Measurements from ENCODE around the gene BAZ2B. TPM values are rescaled to one million over a fixed set of nuclear protein-coding genes. Genes with fewer than 3 reads are reported as not detected.
"Not testable (repeated sequence)": the region's sequence is repeated elsewhere in the genome, so short reads cannot be mapped to it uniquely, and the experiment has no call there.

Gene BAZ2B
- polyA plus RNA-seq, 3 donors, result 69.4 to 90.0 (median 81.8) TPM

DNA sequence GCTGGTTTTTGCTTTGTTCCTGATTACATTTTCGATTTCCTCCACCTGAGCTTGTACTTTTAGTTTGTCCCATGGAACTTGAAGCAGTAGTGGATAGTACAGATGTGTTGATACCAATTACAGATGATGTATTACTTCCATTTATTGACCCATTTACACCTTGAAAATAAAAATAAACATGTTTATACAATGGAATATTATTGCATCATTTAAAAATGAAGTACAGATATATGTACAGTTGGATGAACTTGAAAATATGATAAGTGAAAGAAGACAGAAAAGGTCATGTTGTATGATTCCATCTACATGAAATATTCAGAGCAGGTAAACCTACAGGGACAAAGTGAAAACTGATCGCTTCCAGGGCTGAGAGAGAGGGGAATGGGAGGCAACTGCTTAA lies 169.5 kb downstream of the BAZ2B start:
- no peak for DNase-seq (ENCODE audit: extremely low read depth in 1 of 11, low read depth in 9 of 11, low spot score in 4 of 11)

DNA sequence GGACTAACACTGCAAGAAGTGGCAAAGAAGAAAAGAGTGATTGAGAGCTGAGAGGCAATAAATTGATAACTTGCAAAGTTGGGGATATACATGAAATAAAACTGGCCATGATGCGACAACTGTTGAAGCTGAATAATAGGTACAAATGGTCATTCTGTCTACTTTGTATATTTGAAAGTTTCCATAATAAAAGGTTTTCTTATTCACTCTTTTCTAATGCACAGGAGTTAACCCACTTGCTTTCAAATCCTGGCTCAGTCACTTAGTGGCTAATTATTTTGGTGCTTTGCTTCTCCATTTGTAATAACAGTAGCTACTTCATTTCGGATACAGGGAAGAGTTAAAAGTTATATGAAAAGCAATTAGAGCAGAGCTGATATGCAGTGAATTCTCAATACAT lies 170.1 kb downstream of the BAZ2B start:
- DNase-seq (ENCODE audit: extremely low read depth in 1 of 11, low read depth in 9 of 11, low spot score in 4 of 11), result no peak

DNA sequence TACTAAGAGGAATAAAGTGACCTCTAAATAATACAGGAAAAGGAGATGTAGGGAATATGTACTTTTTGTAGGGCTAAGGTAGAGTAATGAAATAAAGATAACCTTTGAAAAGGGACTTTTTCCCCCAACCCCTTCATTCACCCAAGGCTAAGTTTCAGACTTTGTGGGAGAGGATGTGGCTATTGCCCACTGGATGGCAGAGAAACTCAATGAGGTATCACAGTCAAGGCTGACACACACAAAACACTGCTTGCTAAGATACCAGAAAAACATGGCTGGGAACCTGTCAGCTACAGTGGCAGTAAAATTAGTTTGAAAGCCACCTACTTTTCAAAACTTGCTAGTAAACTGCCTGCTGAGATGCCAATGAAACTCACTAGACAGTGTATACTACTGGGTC lies 171.0 kb downstream of the BAZ2B start:
- no peak for DNase-seq (ENCODE audit: extremely low read depth in 1 of 11, low read depth in 9 of 11, low spot score in 4 of 11)

DNA sequence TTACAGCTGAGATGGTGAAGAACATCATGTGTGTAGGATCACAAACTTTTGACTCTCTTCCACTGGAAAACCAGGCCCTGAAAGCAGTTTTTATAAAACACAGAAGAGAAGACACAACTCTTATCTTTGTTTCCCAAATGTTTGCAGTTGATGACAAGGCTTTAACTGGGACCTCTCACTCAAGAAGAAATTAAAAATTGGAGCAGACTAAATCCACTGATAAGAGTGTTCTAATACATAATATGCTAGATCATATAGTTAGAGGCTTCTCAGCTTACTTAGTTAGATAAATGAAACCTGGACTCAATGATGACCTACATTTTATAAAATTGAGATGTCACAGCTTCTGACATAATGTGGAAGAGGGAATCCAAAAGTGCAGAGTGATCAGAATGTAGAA lies 171.6 kb downstream of the BAZ2B start:
- no peak for DNase-seq (ENCODE audit: extremely low read depth in 1 of 11, low read depth in 9 of 11, low spot score in 4 of 11)

DNA sequence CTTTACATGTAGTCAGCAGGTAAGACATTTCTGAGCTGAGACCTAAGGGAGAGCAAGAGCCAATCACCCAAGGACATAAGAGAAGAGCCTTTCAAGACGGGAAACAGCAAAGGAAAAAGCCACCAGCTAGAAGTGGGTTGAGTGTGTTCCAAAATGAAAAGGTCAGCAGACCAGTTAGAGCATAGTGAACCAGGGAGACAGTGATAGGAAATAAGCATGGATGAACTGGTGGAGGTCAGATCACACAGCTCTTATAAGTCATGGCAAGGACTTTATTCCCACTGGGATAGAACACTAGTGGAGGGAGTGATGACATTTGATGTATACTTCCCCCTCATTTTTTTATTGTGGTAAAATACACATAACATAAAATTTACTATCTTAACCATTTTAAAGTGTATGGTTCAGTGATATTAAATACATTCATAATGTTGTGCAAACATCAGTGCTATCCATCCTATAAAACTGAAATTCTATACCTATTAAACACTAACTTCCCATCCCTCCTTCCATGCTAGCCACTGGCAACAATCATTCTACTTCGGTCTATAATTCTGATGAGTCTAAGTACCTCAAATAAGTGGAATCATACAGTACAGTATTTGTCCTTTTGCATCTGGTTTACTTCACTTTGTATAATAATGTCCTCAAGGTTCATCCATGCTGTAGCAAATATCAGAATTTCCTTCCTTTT lies 174.0 kb downstream of the BAZ2B start:
- DNase-seq (ENCODE audit: extremely low read depth in 1 of 11, low read depth in 9 of 11, low spot score in 4 of 11), result no peak

DNA sequence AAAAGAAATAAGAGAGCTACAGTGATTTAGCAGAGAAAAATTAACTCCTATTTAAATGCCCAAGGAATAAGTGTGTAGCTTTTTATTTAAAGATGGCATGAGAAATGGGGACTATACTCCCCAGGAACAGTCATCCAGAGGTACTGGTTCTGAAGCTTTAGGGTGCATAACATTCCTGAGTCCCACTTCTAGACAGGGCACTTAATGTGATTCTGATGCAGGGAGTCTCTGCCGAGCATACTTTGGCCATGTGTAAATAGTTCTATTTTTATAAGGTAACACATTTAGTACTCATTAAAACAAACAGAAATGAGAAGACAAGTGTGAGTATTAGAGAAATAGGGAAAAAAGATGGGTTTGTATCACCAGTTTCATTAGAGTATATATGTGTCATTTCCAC lies 175.2 kb downstream of the BAZ2B start:
- DNase-seq (ENCODE audit: extremely low read depth in 1 of 11, low read depth in 9 of 11, low spot score in 4 of 11), result no peak

DNA sequence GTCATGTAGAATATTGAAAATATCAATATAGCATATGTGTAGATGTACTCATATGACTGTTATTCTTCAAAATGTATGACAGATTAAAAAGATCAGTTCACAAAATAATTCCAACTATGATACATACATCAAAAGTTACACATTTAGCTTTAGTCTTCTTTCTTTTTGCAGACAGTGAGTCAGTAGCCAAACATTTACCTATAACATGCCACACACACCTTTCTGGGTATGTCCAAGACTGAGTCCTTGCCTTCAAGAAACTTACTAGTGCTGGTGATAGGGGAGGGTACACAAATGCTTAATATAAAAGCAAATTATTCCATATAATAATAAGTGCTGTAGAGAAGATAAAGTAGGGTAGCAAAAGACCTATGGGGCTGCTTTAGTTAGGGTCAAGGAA lies 176.9 kb downstream of the BAZ2B start:
- no peak for DNase-seq (ENCODE audit: extremely low read depth in 1 of 11, low read depth in 9 of 11, low spot score in 4 of 11)

DNA sequence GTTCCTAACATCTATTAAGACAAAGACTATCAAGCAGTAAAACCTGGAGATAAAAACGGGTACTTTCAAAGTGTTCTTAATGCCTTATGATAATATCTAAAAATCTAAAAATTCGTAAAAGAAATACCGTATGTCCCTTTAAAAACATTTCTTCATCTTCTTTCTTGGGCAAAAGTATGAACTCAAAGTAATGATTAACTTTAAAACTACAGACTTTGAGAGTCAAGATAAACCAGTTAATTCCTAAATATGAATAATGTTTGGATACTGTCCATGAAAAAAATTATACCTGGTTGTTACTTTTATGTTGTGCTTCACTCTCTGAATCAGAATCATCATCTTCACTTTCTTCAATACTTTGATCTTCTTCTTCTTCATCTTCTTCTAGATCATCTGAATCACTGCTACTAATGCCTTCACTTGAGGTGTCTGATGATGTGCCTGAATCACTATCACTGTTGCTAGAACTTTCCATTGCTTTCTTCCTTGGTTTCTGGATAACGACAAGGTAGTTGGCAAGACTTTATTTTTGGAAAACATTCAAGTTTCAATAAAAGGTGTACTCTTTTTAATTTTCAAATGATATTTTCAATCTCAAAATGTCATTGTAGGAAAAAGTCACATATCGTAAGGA lies 177.5 kb downstream of the BAZ2B start:
- no peak for DNase-seq (ENCODE audit: extremely low read depth in 1 of 11, low read depth in 9 of 11, low spot score in 4 of 11)

DNA sequence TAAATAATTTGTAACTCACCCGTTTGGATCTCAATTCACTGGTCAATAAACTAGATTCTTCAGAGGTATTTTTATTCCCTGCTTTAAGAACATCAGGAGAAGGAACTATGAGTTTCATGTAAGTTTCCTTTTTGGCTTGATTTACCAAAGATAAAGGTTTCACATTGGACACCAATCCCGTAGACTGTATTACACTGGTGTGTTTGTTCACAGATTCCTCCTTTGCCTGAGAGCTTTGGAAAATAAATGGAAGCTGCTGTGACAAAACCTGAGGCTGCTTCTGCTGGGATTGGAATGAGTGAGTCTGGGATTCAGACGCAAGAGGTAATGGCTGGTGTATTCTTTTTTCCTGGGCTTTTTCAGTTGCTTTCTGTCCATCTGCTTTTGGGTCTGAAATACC lies 178.1 kb downstream of the BAZ2B start:
- no peak for DNase-seq (ENCODE audit: extremely low read depth in 1 of 11, low read depth in 9 of 11, low spot score in 4 of 11)

DNA sequence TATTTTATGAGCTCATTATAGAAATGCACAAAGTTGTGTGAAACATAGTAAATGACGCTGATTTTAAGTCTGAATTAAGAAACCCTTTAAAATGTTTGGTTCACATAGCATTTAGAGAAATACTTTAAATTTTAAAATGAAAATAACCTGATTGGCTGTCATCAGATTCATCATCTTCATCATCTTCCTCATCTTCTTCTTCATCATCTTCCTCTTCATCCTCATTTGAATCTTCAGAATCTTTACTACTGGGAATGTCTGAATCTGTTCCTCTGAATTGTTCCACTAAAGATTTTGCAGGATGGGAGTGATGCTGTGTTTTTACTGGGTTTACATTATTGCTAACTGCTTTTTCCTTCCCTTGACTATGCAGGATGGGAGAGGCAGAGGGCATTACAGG lies 183.7 kb downstream of the BAZ2B start:
- no peak for DNase-seq (ENCODE audit: extremely low read depth in 1 of 11, low read depth in 9 of 11, low spot score in 4 of 11)

DNA sequence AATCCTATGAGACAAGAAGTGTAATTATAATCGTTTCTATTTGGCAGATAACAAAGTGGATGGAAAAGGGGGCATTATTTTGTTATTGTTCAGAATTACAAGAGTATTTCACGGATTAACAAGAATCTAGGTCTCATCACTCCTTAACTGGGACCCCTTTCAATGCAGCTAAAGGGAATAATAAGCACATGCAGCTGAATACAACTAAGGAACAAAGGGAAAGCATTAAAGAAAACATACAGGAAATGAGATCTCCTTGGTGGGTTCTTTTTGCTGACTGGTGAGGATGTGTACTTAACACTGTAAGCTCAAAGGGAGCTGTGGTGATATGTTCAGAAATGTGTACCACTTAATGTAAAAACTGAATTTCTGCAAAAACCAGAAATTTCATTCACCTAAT lies 189.3 kb downstream of the BAZ2B start:
- no peak for DNase-seq (ENCODE audit: extremely low read depth in 1 of 11, low read depth in 9 of 11, low spot score in 4 of 11)

DNA sequence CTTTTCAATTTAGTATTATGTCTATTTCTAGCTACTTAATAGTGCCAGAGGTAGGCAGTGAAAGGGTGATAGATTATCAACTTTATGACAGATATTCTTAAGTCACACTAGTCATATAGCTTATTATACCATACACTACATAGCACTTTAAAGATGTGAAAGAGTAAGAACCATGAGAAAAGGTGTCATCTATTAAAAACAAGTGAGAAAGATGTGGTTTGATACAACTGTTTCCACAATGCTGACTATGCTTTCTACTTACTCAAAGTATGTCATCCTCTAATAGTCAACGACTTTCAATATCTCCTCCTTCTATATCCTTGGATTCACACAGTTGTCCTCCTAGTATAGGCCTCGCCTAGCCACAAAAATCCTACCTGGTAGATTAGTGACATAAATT lies 196.9 kb downstream of the BAZ2B start:
- DNase-seq (ENCODE audit: extremely low read depth in 1 of 11, low read depth in 9 of 11, low spot score in 4 of 11), result no peak

DNA sequence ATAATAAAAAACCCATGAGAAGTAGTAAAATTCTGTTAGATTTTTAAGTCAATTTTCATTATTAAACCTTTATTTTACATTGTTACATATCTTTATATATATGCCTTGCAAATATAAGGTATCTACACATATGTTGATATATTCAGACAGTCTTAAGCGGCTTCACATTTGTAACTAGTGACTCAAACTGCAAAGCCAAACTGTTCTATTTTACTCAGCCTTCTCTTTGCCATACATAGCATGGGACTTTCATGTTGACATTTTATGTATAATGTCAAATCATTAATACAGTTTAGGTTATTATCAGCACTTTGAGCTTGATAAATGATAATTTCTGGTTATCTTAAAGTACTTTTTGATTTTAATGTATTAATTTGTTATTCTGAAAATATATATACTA lies 204.9 kb downstream of the BAZ2B start:
- no peak for DNase-seq (ENCODE audit: extremely low read depth in 1 of 11, low read depth in 9 of 11, low spot score in 4 of 11)

DNA sequence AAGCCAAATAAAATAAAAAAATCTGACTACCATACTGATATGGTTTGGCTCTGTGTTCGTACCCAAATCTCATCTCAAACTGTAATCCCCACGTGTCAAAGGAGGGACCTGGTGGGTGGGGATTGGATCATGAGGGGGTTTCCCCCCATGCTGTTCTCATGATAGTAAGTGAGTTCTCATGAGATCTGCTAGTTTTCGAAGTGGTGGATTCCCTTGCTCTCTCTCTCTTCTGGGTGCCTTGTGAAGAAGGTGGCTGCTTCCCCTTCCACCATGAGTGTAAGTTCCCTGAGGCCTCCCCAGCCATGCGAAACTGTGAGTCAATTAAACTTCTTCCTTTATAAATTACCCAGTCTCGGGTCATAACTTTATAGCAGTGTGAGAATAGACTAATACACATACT lies 206.1 kb downstream of the BAZ2B start:
- no peak for DNase-seq (ENCODE audit: extremely low read depth in 1 of 11, low read depth in 9 of 11, low spot score in 4 of 11)

DNA sequence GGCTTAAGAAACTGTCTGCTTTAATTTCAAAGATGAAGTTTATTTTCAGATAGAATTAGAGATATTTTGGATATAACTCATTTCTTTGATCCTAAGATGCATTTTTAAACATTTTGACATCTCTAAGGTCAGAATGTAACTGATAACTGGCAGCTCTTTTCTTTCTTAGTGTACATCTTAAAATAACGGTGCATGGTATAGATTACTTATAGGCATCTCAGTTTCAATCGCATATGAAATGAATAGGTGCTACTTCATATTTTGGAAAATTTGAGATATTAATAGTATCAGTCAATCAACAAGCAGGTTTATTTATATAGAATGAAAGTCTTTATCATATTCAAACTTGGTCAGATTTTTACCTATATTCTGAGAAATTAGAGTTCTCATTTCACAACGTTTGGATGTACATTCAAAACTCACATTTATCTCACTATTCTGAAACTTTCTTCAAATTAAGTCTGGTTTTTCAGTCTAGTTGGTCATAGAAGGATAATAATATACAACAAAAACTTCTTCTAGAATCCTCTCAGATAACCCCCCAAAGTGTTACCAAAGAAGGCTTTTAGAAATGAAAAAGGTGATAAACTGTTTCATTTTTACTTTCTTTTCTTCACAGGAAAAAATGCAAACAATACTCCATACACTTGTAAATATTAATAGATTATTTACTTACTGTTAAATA lies 207.1 kb downstream of the BAZ2B start:
- no peak for DNase-seq (ENCODE audit: extremely low read depth in 1 of 11, low read depth in 9 of 11, low spot score in 4 of 11)

DNA sequence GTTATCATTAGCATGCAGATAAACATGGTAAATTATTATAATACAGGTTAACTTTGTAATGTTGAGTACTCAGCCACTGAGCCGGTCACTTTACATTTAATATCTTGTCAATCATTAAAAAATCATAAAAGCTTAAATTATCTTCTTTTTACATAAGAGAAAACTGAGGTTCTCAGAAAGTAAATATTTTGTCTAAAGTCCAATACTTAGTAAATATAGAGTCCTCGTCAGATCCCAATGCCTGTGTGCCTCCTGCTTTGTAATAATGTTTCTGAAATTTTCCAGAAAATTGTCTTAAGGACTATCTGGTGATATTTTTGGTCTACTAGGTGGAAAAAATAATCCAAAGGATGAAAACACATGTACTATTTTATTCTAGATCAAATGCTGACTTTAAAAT lies 213.6 kb downstream of the BAZ2B start:
- DNase-seq (ENCODE audit: extremely low read depth in 1 of 11, low read depth in 9 of 11, low spot score in 4 of 11), result no peak

DNA sequence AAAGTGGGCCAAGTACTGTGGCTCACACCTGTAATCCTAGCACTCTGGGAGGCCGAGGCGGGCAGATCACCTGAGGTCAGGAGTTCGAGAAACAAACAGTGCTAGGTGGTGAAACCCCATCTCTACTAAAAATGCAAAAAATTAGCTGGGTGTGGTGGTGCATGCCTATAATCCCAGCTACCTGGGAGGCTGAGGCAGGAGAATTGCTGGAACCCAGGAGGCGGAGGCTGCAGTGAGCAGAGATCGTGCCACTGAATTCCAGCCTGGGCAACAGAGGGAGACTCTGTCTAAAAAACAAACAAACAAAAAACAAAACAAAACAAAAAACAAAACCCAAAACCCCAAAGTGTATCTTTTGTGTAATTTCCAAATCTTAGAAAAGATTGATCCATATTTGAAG lies 214.2 kb downstream of the BAZ2B start:
- DNase-seq (ENCODE audit: extremely low read depth in 1 of 11, low read depth in 9 of 11, low spot score in 4 of 11), result not testable (repeated sequence)

DNA sequence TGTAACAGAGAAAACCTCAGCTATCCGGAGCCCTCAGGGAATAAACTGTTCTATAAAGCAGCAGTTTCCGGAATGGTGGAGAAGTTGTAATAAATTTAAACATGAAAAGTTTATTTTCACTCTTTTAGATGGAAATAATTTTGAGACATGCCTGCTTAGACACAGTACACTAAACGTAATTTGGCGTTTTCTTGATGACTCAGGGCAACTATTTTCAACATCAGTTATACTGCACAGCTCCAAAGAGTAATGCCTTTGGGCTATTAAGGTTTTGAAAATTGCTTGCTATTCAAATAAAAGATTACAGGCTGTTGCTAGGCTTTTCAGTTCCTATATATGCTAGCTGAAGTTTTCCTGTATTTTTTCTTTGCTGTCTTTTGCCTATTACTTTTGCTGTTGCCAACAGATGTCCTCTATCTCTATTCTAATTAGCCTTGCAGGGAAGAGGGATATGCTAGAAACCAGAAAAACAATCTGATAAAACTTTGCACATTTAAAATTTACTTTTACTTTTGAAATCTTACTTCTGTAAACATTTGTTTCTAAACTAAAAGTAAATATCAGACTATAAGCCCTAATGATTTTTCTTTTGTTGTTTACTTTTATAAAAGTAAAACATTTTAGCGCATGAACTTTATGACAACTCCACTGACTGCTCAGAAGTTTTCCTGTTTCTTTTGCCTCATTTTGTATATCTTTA lies 216.5 kb downstream of the BAZ2B start:
- DNase-seq (ENCODE audit: extremely low read depth in 1 of 11, low read depth in 9 of 11, low spot score in 4 of 11), result peak in 1 of 11 donors; percentile 3

DNA sequence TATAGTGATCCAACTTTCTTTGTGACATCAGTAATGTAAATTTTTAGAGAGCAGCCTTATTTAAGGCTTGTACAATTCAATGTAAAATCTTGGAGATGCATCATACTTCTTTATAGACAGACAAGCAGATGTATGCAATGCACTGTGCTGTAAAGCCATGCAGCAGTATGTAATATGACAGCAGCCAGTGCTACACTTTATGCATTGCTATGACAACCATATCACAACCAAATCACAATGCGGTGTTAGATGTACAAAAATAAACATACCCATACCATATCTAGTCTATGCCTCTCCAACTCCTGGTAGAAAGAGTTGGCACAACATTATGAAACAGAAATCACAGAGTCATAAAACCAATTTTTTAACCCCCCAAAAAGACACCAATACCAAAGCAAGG lies 219.5 kb downstream of the BAZ2B start:
- no peak for DNase-seq (ENCODE audit: extremely low read depth in 1 of 11, low read depth in 9 of 11, low spot score in 4 of 11)

DNA sequence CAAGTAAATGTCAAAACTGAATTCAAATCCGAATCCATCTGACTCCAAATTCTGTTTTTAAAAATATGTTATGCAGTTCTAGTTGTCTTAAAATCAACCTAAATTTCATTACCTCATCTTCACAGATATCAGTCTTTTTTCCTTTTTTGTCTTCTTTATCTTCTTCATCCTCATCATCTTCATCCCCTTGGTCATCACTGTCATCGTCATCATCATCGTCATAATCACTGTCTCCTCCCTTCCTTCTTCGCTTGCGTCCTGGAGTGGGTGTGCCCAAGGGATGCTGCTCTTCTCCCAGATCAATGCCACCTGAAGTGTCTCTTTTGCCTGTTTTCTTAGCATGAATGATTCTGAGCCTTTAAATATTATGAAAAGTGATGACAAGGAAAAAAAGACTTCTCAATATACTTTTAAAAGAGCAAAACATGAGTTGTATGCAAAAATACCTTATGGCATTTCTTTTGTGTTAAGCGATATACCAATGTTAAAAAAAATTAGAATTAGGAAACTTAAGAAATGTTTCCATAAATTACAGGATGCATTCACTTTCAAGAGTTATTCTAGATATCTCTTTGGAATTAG lies 233.8 kb downstream of the BAZ2B start:
- no peak for DNase-seq (ENCODE audit: extremely low read depth in 1 of 11, low read depth in 9 of 11, low spot score in 4 of 11)

All from renal cortex interstitium (tissue), 11 donors.